HCT116 (cell line): Measurements from ENCODE around the gene TTC39C. TPM values are rescaled to one million over a fixed set of nuclear protein-coding genes. Genes with fewer than 3 reads are reported as not detected.

Experiments used
- ATAC-seq: fragments of 200-7000 bp; cut with Tn5 transposase; 2 replicates; pipeline ENCODE4 v1.9.1; 2020; ENCODE audit warnings: mild to moderate bottlenecking, moderate library complexity
- BruUV-seq: library from RNA; stranded (reverse); fragments of 400-500 nt; replicated peaks from 2 replicates; lab custom pipeline; 2021; lab: Mats Ljungman, UMichigan
- CTCF ChIA-PET: fragments of 300-600 bp; sonication (Branson Sonifier 250); formaldehyde crosslinking; loops from one replicate; lab custom pipeline; 2021; ENCODE audit warnings: antibody characterized with exemption; lab: Charles Lee
- POLR2A ChIA-PET: fragments of 300-600, 350-600 bp; sonication (Branson Sonifier 250); formaldehyde crosslinking; loops from one replicate; lab custom pipeline; 2021; ENCODE audit warnings: antibody characterized with exemption; lab: Charles Lee
- RAD21 ChIA-PET, 2 experiments: fragments of 300-600 bp; sonication (Branson Sonifier 250); formaldehyde crosslinking; loops; one replicate each; lab custom pipeline; 2023; ENCODE audit warnings: low total read pairs in 2 of 2; ENCODE audit not compliant: uncharacterized antibody in 2 of 2, unreplicated experiment in 2 of 2, low non-redundant PET in 1 of 2; lab: Charles Lee
- DNase-seq: peaks from one replicate; pipeline ENCODE4 v3.0.0-alpha.2; 2010; ENCODE audit warnings: low read depth, low spot score
- H2AFZ ChIP-seq: fragments of 200-600 bp; shearing (Covaris generic), sonication (generic); 2 replicates; pipeline ENCODE4 v1.6.1; 2017; ENCODE audit warnings: low read depth, mixed run types, mixed read lengths, antibody characterized with exemption, low read length; ENCODE audit not compliant: poor library complexity, severe bottlenecking
- H3K27ac ChIP-seq: 2 replicates; pipeline ENCODE4 v1.5.1; 2012; ENCODE audit warnings: low read depth, low read length
- H3K27me3 ChIP-seq: fragments of 200-600 bp; sonication (generic); 2 replicates; pipeline ENCODE4 v1.6.1; 2016; ENCODE audit warnings: mixed run types, low read length, mixed read lengths; ENCODE audit not compliant: insufficient read depth
- H3K36me3 ChIP-seq, 2 experiments: fragments of 200-500 bp in 1 of 2; fragments of 200-600 bp in 1 of 2; sonication (Bioruptor generic) in 1 of 2; sonication (generic) in 1 of 2; 2 replicates each; pipeline versions ENCODE4 v1.5.1 to v1.6.1; 2014 to 2016; ENCODE audit warnings: low read length in 2 of 2, inconsistent platforms in 1 of 2, mixed read lengths in 1 of 2, mixed run types in 1 of 2; ENCODE audit not compliant: insufficient read depth in 2 of 2, control insufficient read depth in 1 of 2
- H3K4me1 ChIP-seq, 2 experiments: fragments of 200-600 bp in 1 of 2; sonication (generic) in 1 of 2; 2 replicates each; pipeline versions ENCODE4 v1.5.1 to v1.6.1; 2012 to 2017; ENCODE audit warnings: low read length in 2 of 2, inconsistent platforms in 1 of 2, mild to moderate bottlenecking in 1 of 2, mixed read lengths in 1 of 2, mixed run types in 1 of 2, moderate library complexity in 1 of 2; ENCODE audit not compliant: insufficient read depth in 2 of 2, control insufficient read depth in 1 of 2
- H3K4me2 ChIP-seq: fragments of 200-600 bp; sonication (generic); 2 replicates; pipeline ENCODE4 v1.6.1; 2017; ENCODE audit warnings: mixed run types, low read length, mixed read lengths
- H3K4me3 ChIP-seq, 2 experiments: fragments of 200-600 bp in 1 of 2; sonication (generic) in 1 of 2; replicated peaks in 1 of 2; 2 replicates each; pipeline ENCODE4 v1.5.1; 2011 to 2016; ENCODE audit warnings: low read length in 2 of 2, control low read depth in 1 of 2, low read depth in 1 of 2, mild to moderate bottlenecking in 1 of 2, mixed read lengths in 1 of 2, mixed run types in 1 of 2
- H3K79me2 ChIP-seq: fragments of 200-600 bp; sonication (generic); 2 replicates; pipeline ENCODE4 v1.6.1; 2017; ENCODE audit warnings: mild to moderate bottlenecking, mixed run types, low read length, moderate library complexity, mixed read lengths; ENCODE audit not compliant: insufficient read depth
- H3K9ac ChIP-seq: fragments of 200-600 bp; sonication (generic); 2 replicates; pipeline ENCODE4 v1.6.1; 2016; ENCODE audit warnings: low read length, mixed read lengths
- H3K9me2 ChIP-seq: fragments of 200-600 bp; sonication (generic), shearing (Covaris generic); 2 replicates; pipeline ENCODE4 v1.6.1; 2017; ENCODE audit warnings: mixed run types, mild to moderate bottlenecking, moderate library complexity; ENCODE audit not compliant: insufficient read depth
- H3K9me3 ChIP-seq, 2 experiments: fragments of 200-500 bp in 1 of 2; fragments of 200-600 bp in 1 of 2; sonication (Bioruptor generic) in 1 of 2; sonication (generic) in 1 of 2; 2 replicates each; pipeline ENCODE4 v1.6.1; 2014 to 2017; ENCODE audit warnings: low read length in 2 of 2, mixed read lengths in 2 of 2, inconsistent platforms in 1 of 2, low read depth in 1 of 2, mild to moderate bottlenecking in 1 of 2, mixed run types in 1 of 2, moderate library complexity in 1 of 2; ENCODE audit not compliant: control insufficient read depth in 1 of 2, insufficient read depth in 1 of 2
- H4K20me1 ChIP-seq: fragments of 200-600 bp; sonication (generic), shearing (Covaris generic); 2 replicates; pipeline ENCODE4 v1.6.1; 2017; ENCODE audit warnings: mixed run types, mild to moderate bottlenecking, moderate library complexity; ENCODE audit not compliant: insufficient read depth
- CEBPB ChIP-seq: IDR thresholded peaks from 2 replicates; pipeline ENCODE4 v1.6.1; 2012; ENCODE audit warnings: low read depth
- EGR1 ChIP-seq: IDR thresholded peaks from 2 replicates; pipeline ENCODE4 v1.6.1; 2012; ENCODE audit warnings: low read depth
- ELF1 ChIP-seq: IDR thresholded peaks from 2 replicates; pipeline ENCODE4 v1.6.1; 2012; ENCODE audit warnings: low read depth, borderline replicate concordance
- EZH2 ChIP-seq: fragments of 200-600 bp; sonication (generic); IDR thresholded peaks from 2 replicates; pipeline ENCODE4 v1.6.1; 2017; ENCODE audit warnings: antibody characterized with exemption, mixed run types
- FOSL1 ChIP-seq: IDR thresholded peaks from 2 replicates; pipeline ENCODE4 v1.6.1; 2012; ENCODE audit warnings: low read depth
- JUND ChIP-seq: IDR thresholded peaks from 2 replicates; pipeline ENCODE4 v1.6.1; 2012
- RAD21 ChIP-seq: IDR thresholded peaks from 2 replicates; pipeline ENCODE4 v1.6.1; 2012; ENCODE audit warnings: low read depth, mild to moderate bottlenecking
- SIN3A ChIP-seq: IDR thresholded peaks from 2 replicates; pipeline ENCODE4 v1.6.1; 2012; ENCODE audit warnings: low read depth
- SP1 ChIP-seq: IDR thresholded peaks from 2 replicates; pipeline ENCODE4 v1.6.1; 2012; ENCODE audit warnings: low read depth
- SRF ChIP-seq: IDR thresholded peaks from 2 replicates; pipeline ENCODE4 v1.6.1; 2012; ENCODE audit warnings: low read depth
- TCF7L2 ChIP-seq: IDR thresholded peaks from 2 replicates; pipeline ENCODE4 v1.7.0; 2011; ENCODE audit warnings: borderline replicate concordance, inconsistent platforms; ENCODE audit not compliant: insufficient read depth, insufficient read length; ENCODE audit errors: extremely low read depth
- YY1 ChIP-seq: IDR thresholded peaks from 2 replicates; pipeline ENCODE4 v1.6.1; 2011; ENCODE audit warnings: low read length, low read depth, moderate library complexity, mild to moderate bottlenecking; ENCODE audit not compliant: insufficient replicate concordance; ENCODE audit errors: extremely low read depth
- ZFX ChIP-seq: fragments of 450-650 bp; IDR thresholded peaks from 2 replicates; pipeline ENCODE4 v1.6.1; 2017
- ZNF274 ChIP-seq: fragments of 200-500 bp; sonication (Bioruptor generic); IDR thresholded peaks from 2 replicates; pipeline ENCODE4 v1.6.1; 2014; ENCODE audit warnings: mild to moderate bottlenecking, low read depth, low read length, inconsistent platforms
- intact Hi-C: fragments of 100-400 bp; cut with micrococcal nuclease; formaldehyde crosslinking; loops from 2 replicates; pipeline ENCODE4 v1.10.0; 2022
- total RNA-seq: library from RNA; stranded (reverse); gene quantifications from one replicate; pipeline ENCODE4 v1.2.1, GENCODE V29; 2021; ENCODE audit not compliant: unreplicated experiment

Gene TTC39C
- total RNA-seq, 1 experiment from 2014 or later = 24.8 TPM

DNA sequence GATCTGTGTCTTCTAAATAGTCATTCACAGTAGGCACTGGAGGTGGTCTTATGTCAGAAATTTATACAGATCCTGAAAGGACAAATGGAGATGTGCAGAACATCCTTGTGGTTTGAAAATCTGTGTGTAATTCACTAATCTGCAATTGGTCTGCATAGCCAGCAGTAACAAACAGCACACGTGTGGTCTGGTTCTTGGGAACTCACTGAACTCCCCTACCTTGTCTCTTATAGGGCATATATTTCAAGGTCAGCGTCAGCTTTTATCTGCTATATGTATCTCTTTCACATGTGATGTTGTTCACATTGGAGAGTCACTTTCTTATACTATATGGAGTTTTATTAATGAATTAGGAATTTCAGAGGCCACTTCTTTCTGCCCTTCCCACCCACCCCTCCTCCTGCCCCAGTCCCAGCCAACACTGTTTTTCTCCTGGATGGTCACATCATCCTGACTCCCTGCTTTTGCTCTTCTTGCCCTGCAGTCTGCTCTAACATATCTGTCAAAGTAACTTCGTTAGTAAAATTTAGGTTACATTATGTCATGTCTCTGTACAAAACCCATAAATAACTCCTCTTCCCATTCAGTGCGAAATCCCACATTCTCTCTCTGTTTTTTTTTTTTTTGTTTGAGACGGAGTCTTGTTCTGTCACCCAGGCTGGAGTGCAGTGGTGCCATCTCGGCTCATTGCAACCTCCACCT, 88.9 kb downstream of the TTC39C start:
- TF ChIP-seq EGR1 = no peak
- no peak for TF ChIP-seq TCF7L2
- TF ChIP-seq SP1 = no peak
- no peak for TF ChIP-seq SRF
- no peak for TF ChIP-seq ZFX
- TF ChIP-seq SIN3A = no peak
- no peak for TF ChIP-seq ELF1
- TF ChIP-seq ZNF274 = no peak
- TF ChIP-seq EZH2 = no peak
- no peak for TF ChIP-seq CEBPB
- no peak for TF ChIP-seq RAD21
- TF ChIP-seq YY1 = no peak
- no peak for TF ChIP-seq JUND
- TF ChIP-seq FOSL1 = no peak
- Histone ChIP-seq H3K4me2 (no peak overlapping the region), H3K27me3 (no peaks in the 10 kb centered on the region), H3K9me3 (no peaks in the 10 kb centered on the region), H4K20me1 (no peaks in the 10 kb centered on the region), H3K36me3 (no peaks in the 10 kb centered on the region), H3K9ac (no peak overlapping the region), H3K9me2 (no peaks in the 10 kb centered on the region), H3K4me1 (no peaks in the 10 kb centered on the region), H3K79me2 (no peaks in the 10 kb centered on the region), H3K27ac (no peak overlapping the region), H3K4me3 (no peak overlapping the region), H2AFZ (no peak overlapping the region)
- intact Hi-C loops = no loop called here
- RAD21 ChIA-PET = no interaction called here
- DNase-seq (no peak), ATAC-seq (no peak)
- no TSS peak for BruUV-seq
- CTCF ChIA-PET = no interaction called here
- POLR2A ChIA-PET = no interaction called here
